GM18502 (cell line): ENCODE measurements around the gene HLA-DPA1.
"Not testable (repeated sequence)": the region's sequence is repeated elsewhere in the genome, so short reads cannot be mapped to it uniquely, and the experiment has no call there.

Source experiments
- ATAC-seq: cut with Tn5 transposase; IDR thresholded peaks from one replicate; pipeline ENCODE4 v1.9.1; 2021; ENCODE audit warnings: mild to moderate bottlenecking; ENCODE audit not compliant: unreplicated experiment, poor library complexity

The HLA-DPA1 gene

DNA sequence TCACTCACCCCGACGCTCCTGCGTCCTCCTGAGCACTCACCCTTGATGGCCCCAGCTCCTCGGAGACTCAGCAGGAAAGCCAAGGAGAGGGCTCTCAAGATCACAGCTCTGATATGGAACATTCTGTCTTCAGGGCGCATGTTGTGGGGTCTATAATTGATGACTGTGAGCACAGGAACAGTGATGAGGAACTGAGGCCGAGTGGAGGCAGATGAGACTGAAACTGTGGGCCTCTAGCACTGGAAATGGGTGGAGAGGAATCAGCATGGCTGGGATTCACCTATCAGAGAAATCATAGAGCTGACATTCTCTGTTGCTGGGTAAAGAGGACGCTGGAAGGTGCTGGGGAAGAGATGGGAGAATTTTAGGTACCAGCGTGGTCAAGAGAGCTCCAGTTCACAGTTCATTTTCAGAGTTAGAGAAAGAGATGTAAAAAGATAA, at the start of gene HLA-DPA1:
Gene HLA-DPA1, minus strand, starts transcription at position 219 of the 441 bp plus-strand sequence.
- ATAC-seq: peak; percentile 70

DNA sequence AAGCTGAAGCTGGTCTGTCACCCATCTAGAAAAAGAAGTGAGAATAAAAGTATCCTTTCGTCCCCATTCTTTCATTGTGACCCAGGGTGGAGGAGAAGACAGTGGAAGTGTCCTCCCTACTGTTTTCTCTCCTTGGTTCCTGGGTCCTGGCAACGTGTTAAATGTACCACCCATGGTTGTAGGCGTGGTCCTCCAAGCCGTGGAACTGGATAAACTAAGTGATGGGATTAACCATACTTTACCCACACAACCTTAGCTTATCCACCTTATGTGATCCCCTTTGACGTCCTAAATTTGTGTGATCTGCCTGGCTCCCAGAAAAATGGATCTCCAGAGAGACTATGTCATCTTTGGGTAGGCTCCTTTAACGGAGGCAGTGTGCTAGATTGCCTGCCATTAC, 49.7 kb upstream of the HLA-DPA1 start:
- no peak for ATAC-seq

DNA sequence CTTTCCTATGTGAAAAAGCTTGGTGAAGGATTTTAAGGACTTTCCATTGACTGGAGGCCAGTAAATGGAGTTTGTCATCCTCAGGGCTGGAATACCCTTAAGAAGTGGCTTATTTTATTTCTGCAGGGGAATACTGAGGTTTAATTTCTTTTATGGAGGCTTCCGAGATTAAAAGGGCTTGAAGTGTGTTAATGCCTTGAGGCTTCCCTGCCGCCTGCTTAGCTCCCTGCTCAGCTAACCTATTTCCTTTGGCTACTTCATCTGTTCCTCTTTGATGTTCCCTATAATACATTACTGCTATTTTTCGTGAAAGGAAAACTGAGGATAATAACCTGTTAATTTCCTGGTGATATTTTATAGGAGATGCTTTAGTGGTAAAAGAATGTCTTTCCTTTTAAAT, 46.6 kb upstream of the HLA-DPA1 start:
- ATAC-seq: no peak

DNA sequence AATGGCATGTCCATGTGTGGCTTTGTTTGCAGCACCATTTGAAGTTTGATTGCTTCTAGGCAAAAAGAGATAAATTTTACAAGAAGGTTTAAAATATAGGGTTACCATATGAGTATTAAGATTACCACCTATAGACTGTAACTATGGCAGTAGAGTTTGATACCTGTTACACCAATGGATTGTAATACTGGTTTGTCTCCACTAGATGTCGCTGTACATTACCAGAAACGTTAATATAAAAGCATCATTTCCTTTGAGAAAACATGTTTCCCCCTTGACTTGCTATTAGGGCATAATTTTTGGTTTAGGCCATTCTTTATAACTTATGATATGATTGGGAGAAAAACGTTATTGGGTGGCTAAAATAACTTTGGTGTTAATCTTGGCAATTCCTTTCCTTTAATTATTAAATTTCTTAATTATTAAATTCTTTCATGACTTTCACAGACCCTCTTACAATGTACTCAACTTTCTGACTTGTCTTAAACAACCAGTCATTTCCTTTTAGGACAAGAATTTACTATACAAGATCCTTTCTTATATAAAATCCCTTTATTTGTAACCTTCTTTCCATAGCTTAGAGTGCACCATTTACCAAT, 45.2 kb upstream of the HLA-DPA1 start:
- ATAC-seq: no peak

DNA sequence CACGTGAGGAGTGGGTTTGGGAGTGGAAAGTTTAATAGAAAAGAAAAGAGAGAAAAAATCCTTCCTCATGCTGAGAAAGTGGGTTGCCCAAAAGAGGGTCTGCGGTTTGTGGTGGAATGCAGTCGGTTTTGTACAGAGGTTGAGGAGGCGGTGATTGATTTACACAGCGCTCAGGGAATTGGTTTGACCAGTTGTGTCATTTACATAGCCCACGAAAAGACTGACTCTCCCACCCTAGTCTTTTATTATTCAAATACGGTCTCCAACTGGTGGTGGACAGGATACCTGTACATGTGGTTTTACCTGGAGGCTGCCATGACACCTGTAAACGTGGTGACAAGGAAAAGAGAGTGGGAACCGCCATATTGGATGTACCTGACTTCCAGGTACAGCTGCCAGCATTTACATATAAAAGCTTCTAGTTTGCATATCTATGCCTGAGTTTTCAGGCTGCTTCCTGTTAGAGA, 44.4 kb upstream of the HLA-DPA1 start:
- ATAC-seq: no peak

DNA sequence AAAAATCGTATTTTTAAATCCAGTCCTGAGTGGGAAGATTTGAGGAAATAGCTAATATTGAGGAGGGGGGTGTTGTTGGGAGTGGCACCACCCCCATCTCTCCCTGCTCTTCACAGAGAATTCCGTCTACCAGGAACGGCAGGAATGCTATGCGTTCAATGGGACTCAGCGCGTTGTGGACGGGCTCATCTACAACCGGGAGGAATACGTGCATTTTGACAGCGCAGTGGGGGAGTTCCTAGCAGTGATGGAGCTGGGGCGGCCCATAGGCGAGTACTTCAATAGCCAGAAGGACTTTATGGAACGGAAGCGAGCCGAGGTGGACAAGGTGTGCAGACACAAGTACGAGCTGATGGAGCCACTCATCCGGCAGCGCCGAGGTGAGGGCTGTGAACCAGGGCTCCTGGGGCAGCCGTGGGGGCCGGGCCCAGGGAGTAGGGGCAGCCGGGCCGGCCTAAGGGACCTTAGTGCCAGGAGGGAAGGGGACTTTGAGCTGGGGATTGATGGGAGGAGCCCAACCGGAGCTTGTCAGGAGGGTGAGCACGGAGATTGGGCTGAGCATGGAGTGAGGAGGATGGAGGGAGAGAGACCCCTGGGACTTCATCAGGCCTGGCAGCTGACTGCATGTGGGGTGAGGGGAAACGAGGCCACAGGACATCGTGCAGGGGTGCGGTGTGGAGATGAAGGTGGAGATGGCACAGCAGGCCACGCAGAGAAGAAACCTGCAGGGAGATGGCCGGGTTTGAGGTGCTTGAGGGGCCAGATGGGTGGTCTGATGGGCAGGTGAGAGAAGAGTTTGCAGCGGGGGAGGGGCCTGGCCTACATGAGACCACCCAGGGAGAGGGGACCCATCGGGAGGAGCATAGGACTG, 43.6 kb upstream of the HLA-DPA1 start:
- no peak for ATAC-seq

DNA sequence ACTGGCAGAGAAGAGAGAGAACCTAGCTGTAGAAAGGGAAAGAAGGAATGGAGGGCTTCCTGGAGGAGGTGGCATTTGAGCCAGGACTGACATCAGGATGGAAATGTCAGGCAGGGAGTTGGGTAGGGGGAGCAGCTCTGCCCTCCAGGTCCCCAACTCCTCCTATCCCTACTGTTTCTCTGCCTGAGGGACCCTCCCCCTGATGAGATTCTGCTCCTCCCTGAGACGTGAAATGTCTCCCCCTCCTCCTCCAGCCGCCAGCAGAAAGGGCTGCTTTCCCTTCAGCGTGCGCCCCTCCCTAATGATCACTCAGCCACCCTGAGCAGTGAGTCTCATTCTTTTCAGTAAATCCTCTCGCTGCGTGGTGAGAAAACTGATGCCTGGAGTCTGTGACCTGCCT, 43.0 kb upstream of the HLA-DPA1 start:
- no peak for ATAC-seq

DNA sequence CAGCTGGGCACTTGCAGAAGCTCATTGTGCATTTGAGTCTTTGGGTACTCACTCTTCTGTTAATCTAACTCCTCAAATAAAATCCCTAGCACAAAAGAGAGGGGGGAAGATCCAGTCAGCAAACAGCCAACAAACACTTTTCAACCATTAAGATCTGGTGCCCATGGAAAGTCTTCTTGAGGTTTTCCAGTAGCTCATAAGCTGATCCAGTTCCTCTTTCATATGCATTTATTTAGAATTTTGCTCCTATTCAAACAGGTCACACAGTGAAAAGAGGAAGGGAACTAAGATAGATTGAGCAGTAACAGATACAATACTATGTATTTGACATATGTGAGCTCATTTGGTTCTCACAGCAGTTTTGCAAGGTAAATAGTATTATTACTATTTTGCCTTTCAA, 41.0 kb upstream of the HLA-DPA1 start:
- no peak for ATAC-seq

DNA sequence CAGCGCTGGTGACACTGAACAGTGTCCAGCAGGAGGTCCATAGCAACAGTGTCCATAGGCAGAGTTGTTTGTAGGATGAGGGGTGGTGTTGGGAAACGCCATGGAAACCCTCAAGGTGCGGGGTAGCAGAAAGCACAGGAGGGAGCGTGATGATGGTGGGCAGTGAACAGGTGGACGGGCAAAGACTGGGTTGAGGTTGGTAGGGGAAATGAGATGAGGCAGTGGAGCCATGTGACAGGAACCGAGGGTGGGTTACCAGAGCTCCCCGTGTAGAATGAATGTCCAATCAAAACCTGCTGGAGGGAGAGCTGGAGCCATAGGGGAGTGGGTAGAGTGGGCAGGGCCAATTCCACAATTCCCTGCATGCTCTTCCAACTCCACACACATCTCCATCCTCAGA, 40.3 kb upstream of the HLA-DPA1 start:
- ATAC-seq: no peak

DNA sequence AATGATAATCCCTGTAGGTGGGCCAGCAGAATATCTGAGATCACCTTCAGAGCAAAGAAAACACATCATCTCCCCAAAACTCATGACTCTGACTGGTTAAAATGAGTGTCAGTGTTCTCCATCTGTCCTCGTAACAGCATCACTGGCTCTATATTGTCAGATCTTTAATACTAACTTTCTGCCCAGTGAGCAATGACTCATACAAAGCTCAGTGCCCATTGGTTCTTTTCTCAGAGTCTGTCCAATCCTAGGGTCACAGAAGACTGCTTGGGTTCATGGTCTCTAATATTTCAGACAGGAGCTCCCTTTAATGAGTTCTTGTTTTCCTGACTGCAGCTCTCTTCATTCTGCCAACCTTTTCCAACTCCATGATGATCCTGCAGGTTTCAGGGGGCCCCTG, 38.7 kb upstream of the HLA-DPA1 start:
- ATAC-seq: peak; percentile 92

DNA sequence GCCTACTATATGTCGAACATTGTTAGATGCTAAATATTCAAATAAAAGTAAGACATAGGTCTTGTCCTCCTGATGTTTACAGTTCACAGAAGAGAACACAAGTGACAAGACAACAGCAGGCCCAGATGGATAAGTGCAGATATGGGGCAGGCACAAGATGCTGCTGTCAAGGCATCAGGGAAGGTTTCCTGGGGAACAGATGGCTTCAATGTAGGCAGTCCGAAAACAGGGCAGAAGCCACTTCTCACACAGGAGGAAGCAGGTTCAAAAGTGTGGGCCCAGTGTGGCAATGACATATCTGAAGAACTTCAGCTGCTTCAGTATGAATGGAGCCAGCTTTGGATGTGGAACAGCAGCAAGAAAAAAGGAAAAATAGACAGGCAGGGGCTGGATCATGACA, 34.9 kb upstream of the HLA-DPA1 start:
- no peak for ATAC-seq

DNA sequence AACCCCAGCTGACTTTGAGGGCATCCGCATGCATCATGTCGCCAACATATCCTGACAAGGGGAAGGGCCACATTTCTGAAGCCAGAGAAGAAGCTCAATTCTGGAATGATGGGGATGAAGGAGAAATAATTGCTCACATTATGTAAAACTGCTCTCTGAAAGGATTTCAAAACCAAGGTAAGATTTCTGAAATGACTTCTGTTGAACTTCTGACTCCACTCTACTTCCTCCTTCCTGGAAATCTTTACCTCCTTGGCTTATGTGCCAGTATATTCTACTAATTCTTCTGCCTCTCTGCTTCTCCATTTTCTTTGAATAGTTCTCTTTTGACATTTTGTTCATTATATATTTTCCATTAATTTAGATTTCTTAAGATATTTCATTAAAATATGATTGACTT, 34.2 kb upstream of the HLA-DPA1 start:
- no peak for ATAC-seq

DNA sequence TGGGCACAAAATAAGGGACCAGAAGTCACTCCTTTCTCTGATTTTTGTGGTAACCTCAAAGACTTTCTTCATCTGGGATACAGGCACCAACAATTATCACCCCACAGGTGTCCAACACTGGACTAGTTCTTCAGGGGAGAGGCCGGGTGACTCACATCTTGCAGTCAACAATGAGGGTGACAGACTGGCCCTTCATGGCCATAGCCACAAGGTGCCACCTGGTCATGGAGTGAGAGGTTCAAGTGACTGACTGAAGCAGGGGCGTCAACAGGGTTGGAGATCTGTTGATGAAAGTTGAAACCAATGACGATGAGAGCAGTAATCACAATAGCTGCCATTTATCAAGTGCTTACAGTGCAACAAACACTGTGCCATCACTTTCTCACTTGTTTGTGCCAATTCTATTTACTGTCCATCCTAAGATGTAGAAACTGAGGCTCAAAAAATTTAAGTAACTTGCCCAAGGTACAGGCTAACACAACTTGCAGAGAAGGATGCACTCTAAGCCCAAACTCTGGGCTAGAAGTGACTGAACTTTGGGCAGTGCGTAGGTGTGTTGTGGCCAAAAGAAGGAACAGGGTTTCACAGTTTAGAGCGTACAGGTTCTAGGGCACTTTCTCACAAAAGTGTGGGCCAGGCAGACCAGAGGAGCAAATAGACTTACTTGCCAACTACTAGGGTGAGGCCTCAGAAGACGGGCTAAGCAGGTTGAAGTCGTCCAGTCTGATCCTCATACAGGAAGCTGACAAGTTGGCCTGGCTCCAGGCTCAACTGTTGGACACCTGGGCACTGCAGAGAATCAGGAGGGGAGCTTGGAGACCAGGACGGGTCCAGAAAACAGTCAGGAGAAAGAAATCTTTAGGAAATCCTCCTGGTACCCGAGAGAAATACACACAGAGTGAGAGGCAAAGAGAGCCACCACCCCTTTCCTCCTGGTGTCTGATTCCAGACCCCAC, 32.7 kb upstream of the HLA-DPA1 start:
- ATAC-seq: no peak

DNA sequence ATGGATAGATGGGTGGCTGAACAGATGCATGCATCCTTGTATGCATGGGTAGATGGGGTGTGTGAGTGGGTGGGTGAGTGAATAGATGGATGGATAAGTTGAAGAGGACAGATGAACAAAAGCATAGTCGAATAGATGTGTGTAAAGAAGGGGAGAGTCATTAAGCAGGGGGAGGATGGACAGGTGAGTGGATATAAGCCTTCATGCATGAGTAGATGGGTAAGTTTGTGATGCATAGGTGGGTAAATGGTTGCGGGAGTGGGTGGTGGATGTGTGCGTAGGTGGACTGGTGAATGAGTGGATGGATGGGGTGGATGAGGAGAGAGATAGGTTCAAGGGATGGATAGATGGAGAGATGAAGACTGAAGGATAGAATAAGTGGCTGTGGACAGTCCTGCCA, 31.9 kb upstream of the HLA-DPA1 start:
- ATAC-seq: no peak

DNA sequence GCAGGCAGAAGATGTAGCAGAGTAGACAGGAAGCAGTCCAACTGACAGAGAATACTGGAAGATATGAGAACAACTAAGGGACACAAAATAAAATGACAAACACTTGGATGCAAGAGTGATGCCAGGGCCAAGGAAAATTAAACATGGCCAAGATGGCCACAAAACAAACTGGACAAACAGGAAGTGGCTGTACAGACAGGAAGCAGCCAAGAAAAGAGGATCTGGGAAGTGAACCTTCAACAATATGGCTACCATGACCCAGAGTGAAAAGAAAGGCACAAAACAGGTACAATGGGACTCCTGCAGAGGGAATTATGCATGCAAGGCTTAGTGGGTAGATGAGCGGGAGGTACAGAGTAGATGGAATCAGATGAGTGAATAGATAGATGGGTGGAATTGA, 31.4 kb upstream of the HLA-DPA1 start:
- no peak for ATAC-seq

DNA sequence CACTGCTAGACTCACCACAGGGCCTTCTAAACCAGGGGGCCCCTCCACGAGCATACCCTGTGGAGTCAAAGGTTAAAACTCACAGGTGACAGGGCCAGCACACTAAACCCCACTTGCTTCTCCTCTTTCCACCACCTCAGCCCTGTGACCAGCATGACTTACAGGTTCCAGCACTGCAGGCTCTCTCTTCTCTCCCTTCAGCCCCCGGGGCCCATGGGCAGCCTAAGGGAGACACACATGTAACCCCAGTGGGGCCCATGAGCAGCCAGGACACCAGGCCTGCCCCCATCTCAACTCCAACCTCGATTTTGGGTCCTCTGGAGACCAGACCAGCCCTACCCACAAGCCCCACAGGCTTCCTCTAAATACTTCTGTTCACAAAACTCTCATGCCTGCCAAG, 30.3 kb upstream of the HLA-DPA1 start:
- no peak for ATAC-seq

DNA sequence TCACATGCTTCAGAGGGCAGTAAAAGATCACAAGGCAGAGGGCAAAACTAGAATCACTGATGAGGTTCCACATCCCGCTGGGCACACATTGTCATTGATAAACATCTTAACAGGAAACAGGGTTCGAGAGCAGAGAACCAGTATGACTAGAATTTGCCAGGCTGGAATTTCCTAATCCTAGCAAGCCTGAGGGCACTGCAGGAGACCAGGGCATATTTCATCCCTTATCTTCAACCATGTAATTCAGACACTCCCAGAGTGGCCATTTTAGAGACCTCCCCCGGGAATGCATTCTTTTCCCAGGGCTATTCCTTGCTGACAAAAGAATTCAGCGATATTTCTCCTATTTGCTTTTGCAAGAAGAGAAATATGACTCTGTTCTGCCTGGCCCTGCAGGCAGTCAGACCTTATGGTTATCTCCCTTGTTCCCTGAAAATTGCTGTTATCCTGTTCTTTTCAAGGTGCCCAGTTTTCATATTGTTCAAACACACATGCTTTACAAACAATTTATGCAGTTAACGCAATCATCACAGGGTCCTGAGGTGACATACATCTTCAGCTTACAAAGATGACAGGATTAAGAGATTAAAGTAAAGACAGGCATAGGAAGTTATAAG, 27.8 kb upstream of the HLA-DPA1 start:
- not testable (repeated sequence) for ATAC-seq

DNA sequence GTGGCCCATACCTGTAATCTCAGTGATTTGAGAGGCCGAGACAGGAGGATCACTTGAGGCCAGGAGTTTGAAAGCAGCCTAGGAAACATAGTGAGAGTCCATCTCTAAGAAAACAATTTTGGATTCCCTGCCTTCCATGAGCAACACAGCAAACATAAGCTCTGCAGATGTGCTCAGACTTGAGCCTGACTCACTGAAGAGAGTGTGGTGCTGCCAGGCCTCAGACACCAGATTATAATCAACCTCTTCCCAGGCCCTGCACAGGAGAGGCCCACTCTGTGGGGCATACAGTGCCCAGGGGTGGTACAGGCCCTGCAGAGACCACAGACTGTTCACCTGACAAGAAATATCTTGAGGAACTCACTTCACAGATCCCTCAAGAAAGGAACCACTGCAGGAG, 22.2 kb upstream of the HLA-DPA1 start:
- no peak for ATAC-seq

DNA sequence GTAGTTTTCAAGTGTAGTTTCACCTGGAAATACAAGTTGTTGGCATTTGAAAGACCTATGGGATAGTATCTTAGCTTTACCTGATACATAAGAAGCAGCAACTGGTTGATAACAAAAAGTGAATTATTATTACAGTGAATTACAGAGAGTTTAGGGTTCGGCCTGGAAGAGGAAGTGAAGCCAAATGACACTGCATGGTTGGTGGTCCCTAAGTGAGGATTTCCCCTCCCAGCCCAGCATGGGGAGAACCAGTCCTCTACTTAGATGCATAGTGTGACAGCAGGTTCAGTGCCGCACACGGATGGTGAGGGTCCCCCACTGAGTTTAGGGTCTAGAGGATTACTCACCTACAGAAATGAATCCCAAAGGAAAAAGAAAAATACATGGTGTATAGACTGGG, 20.4 kb upstream of the HLA-DPA1 start:
- ATAC-seq: no peak

DNA sequence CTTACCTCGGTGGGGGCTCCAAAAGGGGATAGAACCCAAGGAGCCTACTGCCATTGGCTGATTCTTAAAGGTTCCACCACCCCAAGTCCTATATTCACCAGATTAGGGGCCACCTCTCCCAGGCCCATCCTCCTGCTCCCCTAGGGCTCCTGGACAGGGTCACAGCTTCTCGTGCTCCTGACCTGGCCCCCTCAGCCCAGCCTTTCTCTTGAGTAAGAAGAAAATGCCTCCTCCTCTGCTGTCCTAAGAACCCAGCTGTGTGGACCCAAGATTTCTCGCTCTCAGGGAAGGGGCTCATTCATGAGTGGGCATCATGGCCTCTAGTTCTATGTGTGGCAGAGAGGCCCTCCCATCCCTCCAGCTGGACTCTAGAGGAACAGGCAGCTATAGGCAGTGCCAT, 18.9 kb upstream of the HLA-DPA1 start:
- no peak for ATAC-seq
